Measurements from ENCODE around the gene BCL2.

DNA sequence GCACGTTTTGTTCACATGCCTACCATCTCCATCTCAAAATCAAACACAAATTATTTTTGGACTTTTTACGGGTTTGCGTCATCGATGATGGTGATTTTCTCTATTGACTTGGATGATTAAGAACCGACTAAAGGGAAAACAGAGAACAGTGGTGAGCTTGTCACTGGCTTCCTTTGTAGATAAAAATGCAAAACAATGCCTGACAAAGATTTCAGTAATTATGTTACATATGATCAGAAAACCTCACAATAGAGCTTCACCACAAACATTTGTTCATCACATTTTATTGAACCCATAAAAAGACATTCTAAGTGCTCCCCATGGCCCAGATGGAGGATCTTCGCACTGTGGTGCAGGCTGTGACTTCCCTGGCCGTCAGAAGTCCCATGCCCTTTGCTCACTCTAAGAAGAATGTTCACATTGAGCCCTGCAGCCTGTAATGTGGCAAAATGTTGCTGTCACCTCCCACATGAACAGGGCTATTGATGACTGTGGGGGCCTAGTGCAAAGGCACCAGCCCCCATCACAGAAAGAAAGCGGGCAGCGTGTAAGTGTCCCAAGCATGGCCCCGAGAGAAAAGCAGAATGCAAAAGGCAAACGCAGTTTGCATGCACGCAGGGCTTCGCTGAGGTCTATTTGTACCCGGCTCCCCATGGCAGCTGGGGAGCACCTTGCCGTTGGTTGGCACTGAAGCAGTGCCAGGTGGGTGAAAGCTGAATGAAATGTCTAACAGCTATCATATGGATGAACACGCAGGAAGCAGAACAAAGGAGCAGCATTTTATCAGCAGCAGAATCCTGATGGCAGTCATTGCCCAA is 60.6 kb downstream of the BCL2 start:
- TF ChIP-seq, protein P1, sequence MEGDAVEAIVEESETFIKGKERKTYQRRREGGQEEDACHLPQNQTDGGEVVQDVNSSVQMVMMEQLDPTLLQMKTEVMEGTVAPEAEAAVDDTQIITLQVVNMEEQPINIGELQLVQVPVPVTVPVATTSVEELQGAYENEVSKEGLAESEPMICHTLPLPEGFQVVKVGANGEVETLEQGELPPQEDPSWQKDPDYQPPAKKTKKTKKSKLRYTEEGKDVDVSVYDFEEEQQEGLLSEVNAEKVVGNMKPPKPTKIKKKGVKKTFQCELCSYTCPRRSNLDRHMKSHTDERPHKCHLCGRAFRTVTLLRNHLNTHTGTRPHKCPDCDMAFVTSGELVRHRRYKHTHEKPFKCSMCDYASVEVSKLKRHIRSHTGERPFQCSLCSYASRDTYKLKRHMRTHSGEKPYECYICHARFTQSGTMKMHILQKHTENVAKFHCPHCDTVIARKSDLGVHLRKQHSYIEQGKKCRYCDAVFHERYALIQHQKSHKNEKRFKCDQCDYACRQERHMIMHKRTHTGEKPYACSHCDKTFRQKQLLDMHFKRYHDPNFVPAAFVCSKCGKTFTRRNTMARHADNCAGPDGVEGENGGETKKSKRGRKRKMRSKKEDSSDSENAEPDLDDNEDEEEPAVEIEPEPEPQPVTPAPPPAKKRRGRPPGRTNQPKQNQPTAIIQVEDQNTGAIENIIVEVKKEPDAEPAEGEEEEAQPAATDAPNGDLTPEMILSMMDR (IDR thresholded peaks at IDR 0.05): no peak
- TF ChIP-seq ZFX (IDR thresholded peaks at IDR 0.05; ENCODE audit: borderline replicate concordance): no peak
